ENCODE measurements around the gene FGF6. TPM values are rescaled to one million over a fixed set of nuclear protein-coding genes. Genes with fewer than 3 reads are reported as not detected.

Gene FGF6
- total RNA-seq, 1 donor from 2014 or later: not detected

DNA sequence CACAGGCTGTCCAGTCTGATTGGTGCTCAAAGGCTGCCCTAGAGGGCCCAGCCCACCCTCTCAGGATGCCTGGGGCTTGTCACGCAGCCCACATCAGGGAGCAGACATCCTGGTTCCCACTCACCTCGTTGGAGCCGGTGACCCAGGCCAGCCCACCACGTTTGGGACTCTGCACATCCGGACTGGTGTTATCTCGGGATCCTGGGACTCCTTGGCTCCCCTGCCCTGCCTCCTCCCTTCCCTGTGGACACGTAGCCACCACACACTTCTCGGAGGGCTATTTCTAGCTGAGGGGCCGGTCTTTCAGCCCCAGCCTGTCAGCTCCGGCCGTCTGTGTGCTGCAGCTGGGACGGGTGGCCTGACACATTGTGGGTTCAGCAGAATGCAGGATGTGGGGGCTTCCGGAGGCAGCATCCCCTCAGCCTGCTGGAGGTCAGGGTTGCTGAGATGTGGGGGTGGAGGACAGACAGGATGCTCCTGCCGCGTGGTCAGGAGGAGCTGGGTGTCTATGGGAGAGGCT, 53.3 kb downstream of the FGF6 start:
- H3K4me1 Mint-ChIP-seq (ENCODE audit: low read depth): peaks cover 2% of the 10 kb centered on the region
- H3K4me3 Mint-ChIP-seq (ENCODE audit: low read depth): no peak overlapping the region
- peaks cover 35% of the 10 kb centered on the region for H3K27me3 Mint-ChIP-seq
- no peak overlapping the region for H3K27ac Mint-ChIP-seq
- no peak for DNase-seq (ENCODE audit: low spot score, unreplicated experiment)
- H3K9me3 Mint-ChIP-seq (ENCODE audit: low read depth): no peaks in the 10 kb centered on the region
- no peaks in the 10 kb centered on the region for H3K36me3 Mint-ChIP-seq (ENCODE audit: insufficient read depth)
- TF ChIP-seq, protein P1, sequence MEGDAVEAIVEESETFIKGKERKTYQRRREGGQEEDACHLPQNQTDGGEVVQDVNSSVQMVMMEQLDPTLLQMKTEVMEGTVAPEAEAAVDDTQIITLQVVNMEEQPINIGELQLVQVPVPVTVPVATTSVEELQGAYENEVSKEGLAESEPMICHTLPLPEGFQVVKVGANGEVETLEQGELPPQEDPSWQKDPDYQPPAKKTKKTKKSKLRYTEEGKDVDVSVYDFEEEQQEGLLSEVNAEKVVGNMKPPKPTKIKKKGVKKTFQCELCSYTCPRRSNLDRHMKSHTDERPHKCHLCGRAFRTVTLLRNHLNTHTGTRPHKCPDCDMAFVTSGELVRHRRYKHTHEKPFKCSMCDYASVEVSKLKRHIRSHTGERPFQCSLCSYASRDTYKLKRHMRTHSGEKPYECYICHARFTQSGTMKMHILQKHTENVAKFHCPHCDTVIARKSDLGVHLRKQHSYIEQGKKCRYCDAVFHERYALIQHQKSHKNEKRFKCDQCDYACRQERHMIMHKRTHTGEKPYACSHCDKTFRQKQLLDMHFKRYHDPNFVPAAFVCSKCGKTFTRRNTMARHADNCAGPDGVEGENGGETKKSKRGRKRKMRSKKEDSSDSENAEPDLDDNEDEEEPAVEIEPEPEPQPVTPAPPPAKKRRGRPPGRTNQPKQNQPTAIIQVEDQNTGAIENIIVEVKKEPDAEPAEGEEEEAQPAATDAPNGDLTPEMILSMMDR (IDR thresholded peaks at IDR 0.05; ENCODE audit: unreplicated experiment): no peak

- Mint-ChIP-seq H3K4me3 (ENCODE audit: low read depth) (no peak overlapping the region), H3K27ac (no peak overlapping the region), H3K9me3 (ENCODE audit: low read depth) (no peaks in the 10 kb centered on the region), H3K27me3 (peaks cover 14% of the 10 kb centered on the region), H3K36me3 (ENCODE audit: insufficient read depth) (no peaks in the 10 kb centered on the region), H3K4me1 (ENCODE audit: low read depth) (peaks cover 2% of the 10 kb centered on the region)
- DNase-seq (ENCODE audit: low spot score, unreplicated experiment): no peak
- TF ChIP-seq, protein P1 (IDR thresholded peaks at IDR 0.05; ENCODE audit: unreplicated experiment): no peak
Observed at GRCh38 chr12:4388662-4389061, 57.0 kb downstream of the FGF6 start.

GRCh38 chr12:4388032-4388431, 57.6 kb downstream of the FGF6 start:
- H3K27me3 Mint-ChIP-seq: peaks cover 14% of the 10 kb centered on the region
- H3K9me3 Mint-ChIP-seq (ENCODE audit: low read depth): no peaks in the 10 kb centered on the region
- no peak overlapping the region for H3K27ac Mint-ChIP-seq
- no peak for DNase-seq (ENCODE audit: low spot score, unreplicated experiment)
- no peak overlapping the region for H3K4me3 Mint-ChIP-seq (ENCODE audit: low read depth)
- peaks cover 2% of the 10 kb centered on the region for H3K4me1 Mint-ChIP-seq (ENCODE audit: low read depth)
- TF ChIP-seq, protein P1 (IDR thresholded peaks at IDR 0.05; ENCODE audit: unreplicated experiment): no peak
- H3K36me3 Mint-ChIP-seq (ENCODE audit: insufficient read depth): no peaks in the 10 kb centered on the region

- peaks cover 2% of the 10 kb centered on the region for H3K4me1 Mint-ChIP-seq (ENCODE audit: low read depth)
- no peaks in the 10 kb centered on the region for H3K36me3 Mint-ChIP-seq (ENCODE audit: insufficient read depth)
- no peak overlapping the region for H3K27ac Mint-ChIP-seq
- no peak overlapping the region for H3K4me3 Mint-ChIP-seq (ENCODE audit: low read depth)
- no peaks in the 10 kb centered on the region for H3K9me3 Mint-ChIP-seq (ENCODE audit: low read depth)
- no peak for DNase-seq (ENCODE audit: low spot score, unreplicated experiment)
- TF ChIP-seq, protein P1 (IDR thresholded peaks at IDR 0.05; ENCODE audit: unreplicated experiment): no peak
- peaks cover 13% of the 10 kb centered on the region for H3K27me3 Mint-ChIP-seq
Observed at GRCh38 chr12:4387607-4388006, 58.0 kb downstream of the FGF6 start.

GRCh38 chr12:4386801-4387200, 58.8 kb downstream of the FGF6 start:
- Mint-ChIP-seq H3K4me1 (ENCODE audit: low read depth) (peaks cover 2% of the 10 kb centered on the region), H3K4me3 (ENCODE audit: low read depth) (no peak overlapping the region), H3K9me3 (ENCODE audit: low read depth) (no peaks in the 10 kb centered on the region), H3K27me3 (peaks cover 17% of the 10 kb centered on the region), H3K27ac (no peak overlapping the region), H3K36me3 (ENCODE audit: insufficient read depth) (no peaks in the 10 kb centered on the region)
- TF ChIP-seq, protein P1 (IDR thresholded peaks at IDR 0.05; ENCODE audit: unreplicated experiment): no peak
- DNase-seq (ENCODE audit: low spot score, unreplicated experiment): no peak

Other genes starting within 250 kb of the FGF6 start
- 463 and 471 TPM in 2 replicates for gene CCND2, start 172.1 kb downstream of the FGF6 start, total RNA-seq
- gene TIGAR, start 124.6 kb downstream of the FGF6 start, total RNA-seq: 18.2 and 21.6 TPM in 2 replicates
- 0.14 and 0.40 TPM in 2 replicates for gene FGF23, start 66.1 kb downstream of the FGF6 start, total RNA-seq
- 33.4 and 40.1 TPM in 2 replicates for gene RAD51AP1, start 93.1 kb upstream of the FGF6 start, total RNA-seq
- gene DYRK4, start 116.4 kb upstream of the FGF6 start, total RNA-seq: 27.6 and 30.8 TPM in 2 replicates
- 3.3 and 3.5 TPM in 2 replicates for gene AKAP3, start 203.2 kb upstream of the FGF6 start, total RNA-seq
- 136 TPM in 2 replicates for gene NDUFA9, start 203.3 kb upstream of the FGF6 start, total RNA-seq

Measured in progenitor cell of endocrine pancreas (in vitro differentiated cells).